NCI-H1048 (cell line): ENCODE results near the gene BCO2.

Experiments used
- DNase-seq: peaks from one replicate; lab custom pipeline; 2025; lab: John Stamatoyannopoulos, UW

BCO2 gene

DNA sequence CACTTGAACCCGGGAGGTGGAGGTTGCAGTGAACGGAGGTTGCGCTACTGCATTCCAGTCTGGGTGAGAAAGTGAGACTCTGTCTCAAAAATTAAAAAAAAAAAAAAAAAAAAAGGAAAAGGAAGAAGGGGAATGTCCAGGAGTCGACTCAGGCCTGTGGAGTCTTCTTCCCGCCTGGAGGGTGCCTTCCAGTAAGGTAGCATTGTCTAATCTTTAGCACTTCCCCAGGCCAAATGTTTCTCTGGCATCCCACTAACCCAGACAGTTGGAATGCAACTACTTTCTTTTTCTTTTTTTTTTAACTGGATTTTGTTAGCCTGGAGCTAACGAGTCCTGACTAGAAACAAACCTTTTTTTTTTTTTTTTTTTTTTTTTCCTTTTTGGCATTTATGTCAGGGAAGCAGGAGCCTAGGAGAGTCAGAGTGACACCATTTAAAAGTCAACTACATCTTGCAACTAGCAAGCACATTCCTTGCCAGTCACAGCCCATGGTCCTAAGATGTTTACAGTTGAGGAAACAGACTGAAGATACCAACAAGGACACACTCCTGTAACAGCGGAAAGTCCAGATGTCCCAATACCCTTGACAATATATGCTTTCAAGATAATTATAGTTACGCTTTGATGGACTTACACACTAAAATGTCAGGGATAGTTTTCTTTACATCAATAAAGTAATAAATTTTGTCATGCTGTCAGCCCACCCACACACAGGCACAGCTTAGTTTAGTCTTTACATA, 74.7 kb downstream of the BCO2 start:
- DNase-seq, result no peak

- DNase-seq, result no peak
Observed at GRCh38 chr11:112253605-112254242, 78.4 kb downstream of the BCO2 start.

- no peak for DNase-seq
Observed at GRCh38 chr11:112255067-112255720, 79.9 kb downstream of the BCO2 start.

DNA sequence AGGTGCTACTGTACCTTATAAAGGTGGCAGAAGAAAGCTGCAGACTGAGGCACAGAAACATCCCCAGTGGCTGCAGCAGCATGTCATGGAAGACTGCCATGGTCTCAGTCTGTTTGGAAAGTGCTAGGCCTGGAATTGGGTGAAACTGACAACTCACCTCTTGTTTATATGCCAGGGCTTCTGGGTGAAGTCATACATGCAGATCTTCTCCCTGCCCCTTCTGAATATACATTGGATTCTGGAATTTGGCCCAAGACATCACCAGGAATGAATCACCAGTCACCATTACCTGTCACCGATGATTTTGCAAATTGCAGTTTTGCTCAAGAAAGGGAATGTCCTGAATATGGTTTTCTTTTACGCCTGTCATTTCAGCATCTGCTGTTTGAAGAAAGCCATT, 85.2 kb downstream of the BCO2 start, which contains the start of gene PLET1:
Gene PLET1 (minus strand): TSS at position 371 of the 400 bp plus-strand sequence. CDS start 271 bp downstream, at position 100.
- no peak for DNase-seq

DNA sequence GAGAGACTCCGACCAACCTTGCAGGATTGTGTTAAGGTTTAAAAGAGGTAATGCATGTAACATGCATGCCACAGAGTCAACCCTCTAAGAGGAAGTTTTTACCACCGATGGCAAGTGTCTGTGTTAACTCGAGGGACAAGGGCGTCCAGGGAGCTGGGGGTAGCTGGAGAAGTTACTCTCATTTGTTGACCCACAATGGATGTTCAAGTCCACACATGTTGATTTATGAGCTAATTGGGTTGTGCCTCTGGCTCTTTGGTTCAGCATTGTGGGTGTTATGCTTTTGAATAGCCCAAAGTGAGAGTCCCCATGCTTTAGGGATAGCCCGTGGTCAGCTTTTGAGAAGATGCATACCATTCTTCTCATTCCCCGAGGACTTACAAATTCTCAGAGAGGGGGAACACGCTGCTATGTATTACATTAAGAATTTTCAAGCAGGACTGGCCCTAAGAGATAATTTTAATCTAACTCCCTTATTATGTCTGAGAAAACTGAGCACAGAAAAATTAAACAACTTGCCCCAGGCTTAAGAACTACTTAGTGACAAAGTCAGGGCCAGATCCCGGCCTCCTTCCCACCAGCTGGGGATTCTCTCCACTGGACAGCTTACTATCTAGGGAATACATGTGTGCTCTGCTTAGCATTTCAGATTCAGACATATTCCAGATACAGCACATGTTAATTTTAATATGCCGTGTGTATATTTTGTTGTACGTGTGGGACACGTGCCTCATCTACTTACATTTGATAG, 90.5 kb downstream of the BCO2 start:
- DNase-seq, result no peak

DNA sequence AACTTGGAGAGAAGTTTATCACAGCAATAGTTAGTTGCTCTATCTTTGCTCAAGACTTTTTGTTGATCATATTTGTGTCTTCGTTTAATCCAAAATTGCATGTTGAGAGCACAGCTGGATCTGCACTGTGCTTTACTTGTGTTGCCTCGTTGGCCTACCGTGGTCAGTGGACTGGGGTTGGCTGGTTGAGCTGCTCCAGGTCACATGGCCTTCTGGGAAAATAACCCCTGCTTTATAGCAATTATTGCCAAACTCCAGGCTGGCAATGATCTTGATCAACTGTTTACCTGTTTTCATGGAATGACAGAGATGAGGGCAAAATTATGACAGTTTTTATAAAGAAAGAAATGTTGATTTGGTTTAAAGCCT, 91.1 kb downstream of the BCO2 start:
- DNase-seq, result no peak

DNA sequence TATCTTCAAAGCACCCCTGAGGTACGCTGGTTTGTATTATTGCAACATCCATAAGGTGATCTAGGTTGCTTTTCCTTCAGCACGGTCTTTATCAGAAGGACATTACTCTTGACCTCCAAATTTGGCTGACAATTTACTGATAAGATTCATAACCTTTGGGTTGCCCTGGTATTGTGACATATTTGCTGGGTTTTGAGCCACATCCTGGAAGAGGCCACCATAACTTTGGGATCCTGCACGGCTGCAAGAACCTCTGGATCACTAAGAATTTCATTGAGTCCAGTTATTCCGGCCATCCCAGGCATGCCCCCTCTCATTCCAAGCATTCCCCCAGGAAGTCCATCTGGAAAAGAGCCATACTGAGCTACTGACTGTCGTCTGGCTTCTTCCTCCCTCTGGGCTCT, 91.9 kb downstream of the BCO2 start:
- DNase-seq, result no peak

DNA sequence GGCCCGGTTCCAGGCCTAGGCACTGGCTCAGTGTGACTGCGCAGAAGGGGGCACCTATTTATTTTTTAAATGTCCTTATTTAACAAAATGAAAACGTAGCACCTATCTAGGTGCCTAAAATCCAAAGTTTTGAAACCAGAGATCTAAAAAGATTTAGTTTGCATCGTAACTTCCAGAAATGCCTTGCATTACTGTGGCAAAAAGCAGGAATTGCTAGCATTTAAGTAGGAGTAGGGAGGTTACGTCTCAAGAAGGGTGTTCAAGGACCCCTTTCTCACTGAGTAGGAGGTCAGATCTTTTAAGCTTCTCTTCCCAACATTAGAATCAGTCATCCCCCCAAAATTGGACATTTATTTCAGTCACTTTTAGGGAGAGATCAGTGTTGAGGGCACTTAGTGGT, 93.1 kb downstream of the BCO2 start:
- DNase-seq, result no peak
